Measurements from ENCODE around the gene RNF40. TPM values are rescaled to one million over a fixed set of nuclear protein-coding genes. Genes with fewer than 3 reads are reported as not detected.

Gene RNF40
- total RNA-seq, 1 experiment from 2014 or later, result 114 TPM

DNA sequence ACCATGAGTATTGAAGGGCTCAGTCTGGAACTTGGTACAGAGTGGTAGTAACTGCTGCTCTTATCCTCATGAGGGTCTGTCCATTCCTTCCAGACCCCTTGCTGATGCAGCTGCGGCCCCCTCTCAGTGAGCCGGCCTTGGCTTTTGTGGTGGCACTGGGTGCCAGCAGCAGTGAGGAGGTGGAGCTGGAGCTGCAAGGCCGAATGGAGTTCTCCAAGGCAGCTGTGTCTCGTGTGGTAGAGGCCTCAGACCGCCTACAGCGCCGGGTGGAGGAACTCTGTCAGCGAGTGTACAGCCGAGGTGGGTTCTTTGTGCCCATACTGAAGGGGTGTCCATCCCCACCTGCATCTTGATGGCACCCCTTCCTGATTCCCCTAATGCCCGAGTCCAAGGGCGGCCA is 2.0 kb downstream of the RNF40 start:
- H3K27ac ChIP-seq (ENCODE audit: low read length), result no peak overlapping the region
- H3K36me3 ChIP-seq (ENCODE audit: control insufficient read depth, insufficient read depth, low read length), result peaks cover 30% of the 10 kb centered on the region
- ChIA-PET POLR2A (no interaction called here), CTCF (no interaction called here)
- in situ Hi-C loops (cut with HindIII; ENCODE audit: low pct_unique_long_range_greater_than_20kb, low sequenced_read_pairs), result no loop called here
- TF ChIP-seq TCF7L2 (IDR thresholded peaks at IDR 0.05; ENCODE audit: low read depth, low read length) (no peak), POLR2AphosphoS5 (IDR thresholded peaks at IDR 0.05; ENCODE audit: low read depth, low read length) (no peak), SIN3A (IDR thresholded peaks at IDR 0.05; ENCODE audit: borderline replicate concordance, insufficient read depth, low read depth, low read length) (no peak)
- TF ChIP-seq, protein P1, sequence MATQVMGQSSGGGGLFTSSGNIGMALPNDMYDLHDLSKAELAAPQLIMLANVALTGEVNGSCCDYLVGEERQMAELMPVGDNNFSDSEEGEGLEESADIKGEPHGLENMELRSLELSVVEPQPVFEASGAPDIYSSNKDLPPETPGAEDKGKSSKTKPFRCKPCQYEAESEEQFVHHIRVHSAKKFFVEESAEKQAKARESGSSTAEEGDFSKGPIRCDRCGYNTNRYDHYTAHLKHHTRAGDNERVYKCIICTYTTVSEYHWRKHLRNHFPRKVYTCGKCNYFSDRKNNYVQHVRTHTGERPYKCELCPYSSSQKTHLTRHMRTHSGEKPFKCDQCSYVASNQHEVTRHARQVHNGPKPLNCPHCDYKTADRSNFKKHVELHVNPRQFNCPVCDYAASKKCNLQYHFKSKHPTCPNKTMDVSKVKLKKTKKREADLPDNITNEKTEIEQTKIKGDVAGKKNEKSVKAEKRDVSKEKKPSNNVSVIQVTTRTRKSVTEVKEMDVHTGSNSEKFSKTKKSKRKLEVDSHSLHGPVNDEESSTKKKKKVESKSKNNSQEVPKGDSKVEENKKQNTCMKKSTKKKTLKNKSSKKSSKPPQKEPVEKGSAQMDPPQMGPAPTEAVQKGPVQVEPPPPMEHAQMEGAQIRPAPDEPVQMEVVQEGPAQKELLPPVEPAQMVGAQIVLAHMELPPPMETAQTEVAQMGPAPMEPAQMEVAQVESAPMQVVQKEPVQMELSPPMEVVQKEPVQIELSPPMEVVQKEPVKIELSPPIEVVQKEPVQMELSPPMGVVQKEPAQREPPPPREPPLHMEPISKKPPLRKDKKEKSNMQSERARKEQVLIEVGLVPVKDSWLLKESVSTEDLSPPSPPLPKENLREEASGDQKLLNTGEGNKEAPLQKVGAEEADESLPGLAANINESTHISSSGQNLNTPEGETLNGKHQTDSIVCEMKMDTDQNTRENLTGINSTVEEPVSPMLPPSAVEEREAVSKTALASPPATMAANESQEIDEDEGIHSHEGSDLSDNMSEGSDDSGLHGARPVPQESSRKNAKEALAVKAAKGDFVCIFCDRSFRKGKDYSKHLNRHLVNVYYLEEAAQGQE (IDR thresholded peaks at IDR 0.05; ENCODE audit: insufficient read depth in 1 of 2, low read depth in 2 of 2, low read length in 1 of 2), result no peak
- TF ChIP-seq, protein P2, sequence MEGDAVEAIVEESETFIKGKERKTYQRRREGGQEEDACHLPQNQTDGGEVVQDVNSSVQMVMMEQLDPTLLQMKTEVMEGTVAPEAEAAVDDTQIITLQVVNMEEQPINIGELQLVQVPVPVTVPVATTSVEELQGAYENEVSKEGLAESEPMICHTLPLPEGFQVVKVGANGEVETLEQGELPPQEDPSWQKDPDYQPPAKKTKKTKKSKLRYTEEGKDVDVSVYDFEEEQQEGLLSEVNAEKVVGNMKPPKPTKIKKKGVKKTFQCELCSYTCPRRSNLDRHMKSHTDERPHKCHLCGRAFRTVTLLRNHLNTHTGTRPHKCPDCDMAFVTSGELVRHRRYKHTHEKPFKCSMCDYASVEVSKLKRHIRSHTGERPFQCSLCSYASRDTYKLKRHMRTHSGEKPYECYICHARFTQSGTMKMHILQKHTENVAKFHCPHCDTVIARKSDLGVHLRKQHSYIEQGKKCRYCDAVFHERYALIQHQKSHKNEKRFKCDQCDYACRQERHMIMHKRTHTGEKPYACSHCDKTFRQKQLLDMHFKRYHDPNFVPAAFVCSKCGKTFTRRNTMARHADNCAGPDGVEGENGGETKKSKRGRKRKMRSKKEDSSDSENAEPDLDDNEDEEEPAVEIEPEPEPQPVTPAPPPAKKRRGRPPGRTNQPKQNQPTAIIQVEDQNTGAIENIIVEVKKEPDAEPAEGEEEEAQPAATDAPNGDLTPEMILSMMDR (IDR thresholded peaks at IDR 0.05), result no peak
- H3K9me3 ChIP-seq (ENCODE audit: control insufficient read depth, insufficient read depth, low read depth, low read length), result no peaks in the 10 kb centered on the region
- no TSS peak for BruUV-seq (replicated peaks)
- no peaks in the 10 kb centered on the region for H3K27me3 ChIP-seq (ENCODE audit: control insufficient read depth, insufficient read depth, low read length)
- peaks cover 25% of the 10 kb centered on the region for H3K4me1 ChIP-seq (ENCODE audit: control insufficient read depth, insufficient read depth, low read length)
- no peak overlapping the region for H3K4me3 ChIP-seq (ENCODE audit: low read depth in 2 of 2, low read length in 2 of 2)
- ATAC-seq (no peak), DNase-seq (ENCODE audit: low read depth, low spot score) (no peak)
- intact Hi-C loops (cut with micrococcal nuclease; ENCODE audit: unreplicated experiment), result no loop called here

DNA sequence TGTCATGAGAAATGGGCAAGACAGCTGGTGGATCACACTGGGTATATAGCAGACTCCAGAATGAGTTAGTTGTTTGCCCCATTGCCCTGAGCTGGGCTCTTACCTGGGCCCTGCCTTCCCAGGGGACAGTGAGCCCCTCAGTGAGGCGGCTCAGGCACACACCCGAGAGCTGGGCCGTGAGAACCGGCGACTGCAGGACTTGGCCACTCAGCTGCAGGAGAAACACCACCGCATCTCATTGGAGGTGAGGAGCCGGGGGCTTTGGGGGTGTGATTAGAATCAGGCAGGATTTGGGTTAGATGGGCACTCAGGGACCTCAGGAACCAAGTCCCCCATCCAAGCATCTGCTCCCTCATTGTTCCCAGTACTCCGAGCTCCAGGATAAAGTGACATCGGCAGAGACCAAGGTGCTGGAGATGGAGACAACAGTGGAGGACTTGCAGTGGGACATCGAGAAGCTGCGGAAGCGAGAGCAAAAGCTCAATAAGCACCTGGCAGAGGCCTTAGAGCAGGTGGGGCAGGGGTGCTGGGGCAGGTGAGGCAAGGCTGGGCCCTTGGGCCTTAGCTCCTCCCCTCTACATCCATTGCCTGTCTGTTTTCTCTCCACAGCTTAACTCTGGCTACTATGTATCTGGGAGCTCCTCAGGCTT is 2.8 kb downstream of the RNF40 start:
- Histone ChIP-seq H3K4me3 (ENCODE audit: low read depth in 2 of 2, low read length in 2 of 2) (no peak overlapping the region), H3K4me1 (ENCODE audit: control insufficient read depth, insufficient read depth, low read length) (peaks cover 20% of the 10 kb centered on the region), H3K27me3 (ENCODE audit: control insufficient read depth, insufficient read depth, low read length) (no peaks in the 10 kb centered on the region), H3K9me3 (ENCODE audit: control insufficient read depth, insufficient read depth, low read depth, low read length) (no peaks in the 10 kb centered on the region), H3K27ac (ENCODE audit: low read length) (no peak overlapping the region), H3K36me3 (ENCODE audit: control insufficient read depth, insufficient read depth, low read length) (peaks cover 30% of the 10 kb centered on the region)
- ATAC-seq, result no peak
- in situ Hi-C loops (cut with HindIII; ENCODE audit: low pct_unique_long_range_greater_than_20kb, low sequenced_read_pairs) (no loop called here), intact Hi-C loops (cut with micrococcal nuclease; ENCODE audit: unreplicated experiment) (no loop called here)
- ChIA-PET CTCF (interaction anchor here (0.6 kb wide), 1 partner anchor 71 kb away, joined by 6 read pairs; no protein-coding TSS in a partner anchor), POLR2A (interaction anchor here (0.6 kb wide), 1 partner anchor 884 kb away, joined by 3 read pairs; no protein-coding TSS in a partner anchor)
- DNase-seq (ENCODE audit: low read depth, low spot score), result no peak
- TF ChIP-seq SIN3A (IDR thresholded peaks at IDR 0.05; ENCODE audit: borderline replicate concordance, insufficient read depth, low read depth, low read length) (no peak), TCF7L2 (IDR thresholded peaks at IDR 0.05; ENCODE audit: low read depth, low read length) (no peak), POLR2AphosphoS5 (IDR thresholded peaks at IDR 0.05; ENCODE audit: low read depth, low read length) (no peak)
- TF ChIP-seq, protein P1 (IDR thresholded peaks at IDR 0.05; ENCODE audit: insufficient read depth in 1 of 2, low read depth in 2 of 2, low read length in 1 of 2), result no peak
- TF ChIP-seq, protein P2 (IDR thresholded peaks at IDR 0.05), result no peak
- no TSS peak for BruUV-seq (replicated peaks)
